Activated T-helper 9 cell treated with anti-CD3 and anti-CD28 coated beads, Interleukin-2, amount 50 U/mL, for 16 hours (primary cell): ENCODE results near the gene IQCH.
"Not testable (repeated sequence)": the region's sequence is repeated elsewhere in the genome, so short reads cannot be mapped to it uniquely, and the experiment has no call there.

Experiments
- DNase-seq: peaks from one replicate; pipeline ENCODE4 v3.0.0-alpha.2; 2020; ENCODE audit warnings: low read depth

Gene IQCH

GRCh38 chr15:67399925-67400324, 145.3 kb downstream of the IQCH start:
- DNase-seq = no peak

GRCh38 chr15:67400890-67401289, 146.3 kb downstream of the IQCH start:
- no peak for DNase-seq

- no peak for DNase-seq
These were observed 146.8 kb downstream of the IQCH start for GRCh38 chr15:67401336-67401735.

GRCh38 chr15:67403428-67404154, 149.0 kb downstream of the IQCH start:
- no peak for DNase-seq

GRCh38 chr15:67405208-67406191, 150.9 kb downstream of the IQCH start:
- no peak for DNase-seq

GRCh38 chr15:67406257-67406861, 151.8 kb downstream of the IQCH start:
- DNase-seq = no peak

- DNase-seq = no peak
These were observed 153.2 kb downstream of the IQCH start for GRCh38 chr15:67407786-67408185.

- DNase-seq = no peak
These were observed 154.6 kb downstream of the IQCH start for GRCh38 chr15:67409175-67409574.

- no peak for DNase-seq
These were observed 156.9 kb downstream of the IQCH start for GRCh38 chr15:67411486-67411885.

GRCh38 chr15:67413770-67414390, 159.3 kb downstream of the IQCH start:
- no peak for DNase-seq

GRCh38 chr15:67415181-67415580, 160.6 kb downstream of the IQCH start:
- DNase-seq = no peak

GRCh38 chr15:67416891-67417290, 162.3 kb downstream of the IQCH start:
- no peak for DNase-seq

GRCh38 chr15:67419705-67420104, 165.1 kb downstream of the IQCH start:
- DNase-seq = no peak

GRCh38 chr15:67420137-67420536, 165.6 kb downstream of the IQCH start:
- DNase-seq = no peak

GRCh38 chr15:67421105-67421504, 166.5 kb downstream of the IQCH start:
- DNase-seq = no peak

GRCh38 chr15:67422296-67422695, 167.7 kb downstream of the IQCH start:
- DNase-seq = no peak

GRCh38 chr15:67433495-67434099, 179.0 kb downstream of the IQCH start:
- DNase-seq = no peak

- DNase-seq = not testable (repeated sequence)
These were observed 182.0 kb downstream of the IQCH start for GRCh38 chr15:67436351-67437250.

- DNase-seq = no peak
These were observed 189.5 kb downstream of the IQCH start for GRCh38 chr15:67444100-67444499.

- no peak for DNase-seq
These were observed 191.9 kb downstream of the IQCH start for GRCh38 chr15:67446449-67446848.

GRCh38 chr15:67448372-67448771, 193.8 kb downstream of the IQCH start:
- not testable (repeated sequence) for DNase-seq
